ENCODE data around the gene RHOB.

- TF ChIP-seq ZFP30 (CRISPR knock-in tag; IDR thresholded peaks at IDR 0.05) (no peak), CSRNP3 (CRISPR knock-in tag; IDR thresholded peaks at IDR 0.05) (no peak), PATZ1 (CRISPR knock-in tag; IDR thresholded peaks at IDR 0.05; ENCODE audit: borderline replicate concordance) (no peak), ZC3H10 (CRISPR knock-in tag; IDR thresholded peaks at IDR 0.05) (no peak), OSR1 (CRISPR knock-in tag; IDR thresholded peaks at IDR 0.05) (no peak)
Measured at GRCh38 chr2:20471902-20472559, 25.2 kb downstream of the RHOB start.

Measured in SK-N-SH treated with all-trans-retinoic acid at 6 μM for 48 hours (cell line).